ENCODE results near the gene SLC5A6. TPM values are rescaled to one million over a fixed set of nuclear protein-coding genes. Genes with fewer than 3 reads are reported as not detected.

Gene SLC5A6
- total and polyA plus RNA-seq, 2 donors (not counting 1 experiment from before 2014, with no cell fraction given), result 50.8 to 52.6 TPM

DNA sequence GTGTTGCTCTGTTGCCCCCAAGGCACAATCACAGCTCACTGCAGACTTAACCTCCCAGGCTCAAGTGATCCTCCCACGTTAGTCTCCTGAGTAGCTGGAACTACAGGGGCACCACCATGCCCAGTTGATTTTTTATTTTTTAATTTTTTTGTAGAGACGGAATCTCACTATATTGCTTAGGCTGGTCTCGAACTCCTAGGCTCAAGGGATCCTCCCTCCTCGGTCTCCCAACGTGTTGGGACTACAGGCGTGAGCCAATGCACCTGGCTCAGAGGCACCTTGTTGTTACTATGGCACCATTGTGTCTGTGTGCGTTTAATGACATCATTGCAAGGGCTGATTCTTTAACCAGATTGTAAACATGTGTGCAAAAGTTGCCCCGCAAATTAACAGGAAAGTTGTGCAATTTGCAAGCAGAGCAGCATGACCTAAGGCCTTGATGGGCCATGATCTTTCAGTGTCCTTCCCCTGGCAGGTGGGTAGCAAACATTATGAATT lies 40.7 kb downstream of the SLC5A6 start:
- Mint-ChIP-seq H3K4me3 (no peak overlapping the region), H3K4me1 (peaks cover 7% of the 10 kb centered on the region), H3K27ac (no peak overlapping the region), H3K9me3 (ENCODE audit: insufficient read depth) (no peaks in the 10 kb centered on the region), H3K27me3 (peaks cover under 1% of the 10 kb centered on the region)
- ChIA-PET POLR2A (no interaction called here), CTCF (interaction anchor here (0.7 to 2.1 kb wide), 9 partner anchors 12 to 212 kb away, joined by 3 to 10 read pairs (median 5); no protein-coding TSS in a partner anchor)
- H4K20me1 ChIP-seq (ENCODE audit: control insufficient read depth, insufficient read depth, low read length, poor library complexity, severe bottlenecking), result no peaks in the 10 kb centered on the region
- no peak overlapping the region for H2AFZ ChIP-seq (ENCODE audit: insufficient read depth, low read depth, low read length, poor library complexity, severe bottlenecking)
- 87% methylated on average over 7 of the region's 8 CpGs for WGBS (ENCODE audit: insufficient coverage)
- no peaks in the 10 kb centered on the region for H3K9me3 ChIP-seq (ENCODE audit: control extremely low read depth in 1 of 3, control insufficient read depth in 2 of 3, insufficient read depth in 1 of 3, low read length in 2 of 3)
- no peak overlapping the region for H3K4me3 ChIP-seq (ENCODE audit: control extremely low read depth in 1 of 5, extremely low read depth in 1 of 5, insufficient read depth in 1 of 5, low read depth in 2 of 5, low read length in 4 of 5)
- peaks cover 7 to 10% of the 10 kb centered on the region in 2 donors for H3K4me1 ChIP-seq (ENCODE audit: control insufficient read depth in 2 of 2, insufficient read depth in 2 of 2, low read length in 2 of 2)
- TF ChIP-seq, protein P1, sequence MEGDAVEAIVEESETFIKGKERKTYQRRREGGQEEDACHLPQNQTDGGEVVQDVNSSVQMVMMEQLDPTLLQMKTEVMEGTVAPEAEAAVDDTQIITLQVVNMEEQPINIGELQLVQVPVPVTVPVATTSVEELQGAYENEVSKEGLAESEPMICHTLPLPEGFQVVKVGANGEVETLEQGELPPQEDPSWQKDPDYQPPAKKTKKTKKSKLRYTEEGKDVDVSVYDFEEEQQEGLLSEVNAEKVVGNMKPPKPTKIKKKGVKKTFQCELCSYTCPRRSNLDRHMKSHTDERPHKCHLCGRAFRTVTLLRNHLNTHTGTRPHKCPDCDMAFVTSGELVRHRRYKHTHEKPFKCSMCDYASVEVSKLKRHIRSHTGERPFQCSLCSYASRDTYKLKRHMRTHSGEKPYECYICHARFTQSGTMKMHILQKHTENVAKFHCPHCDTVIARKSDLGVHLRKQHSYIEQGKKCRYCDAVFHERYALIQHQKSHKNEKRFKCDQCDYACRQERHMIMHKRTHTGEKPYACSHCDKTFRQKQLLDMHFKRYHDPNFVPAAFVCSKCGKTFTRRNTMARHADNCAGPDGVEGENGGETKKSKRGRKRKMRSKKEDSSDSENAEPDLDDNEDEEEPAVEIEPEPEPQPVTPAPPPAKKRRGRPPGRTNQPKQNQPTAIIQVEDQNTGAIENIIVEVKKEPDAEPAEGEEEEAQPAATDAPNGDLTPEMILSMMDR (IDR thresholded peaks at IDR 0.05), result no peak
- no peak for TF ChIP-seq EZH2 (IDR thresholded peaks at IDR 0.05; ENCODE audit: borderline replicate concordance, insufficient read depth, low read depth, low read length, poor library complexity, severe bottlenecking)
- DNase-seq (no peak), ATAC-seq (ENCODE audit: low read depth) (no peak)
- H3K27ac ChIP-seq (ENCODE audit: low read length in 2 of 2), result no peak overlapping the region
- H3K4me2 ChIP-seq (replicated peaks; ENCODE audit: low read depth, low read length, poor library complexity, severe bottlenecking), result no peak overlapping the region
- intact Hi-C loops (cut with micrococcal nuclease), result no loop called here
- H3K79me2 ChIP-seq (ENCODE audit: control insufficient read depth, insufficient read depth, low read length), result no peaks in the 10 kb centered on the region
- H3K36me3 ChIP-seq (replicated peaks in 1 of 2; ENCODE audit: control extremely low read depth in 1 of 2, control insufficient read depth in 1 of 2, extremely low read depth in 1 of 2, insufficient read depth in 2 of 2, low read length in 1 of 2), result no peaks in the 10 kb centered on the region
- peaks cover 0 to 3% (median 0%) of the 10 kb centered on the region in 4 experiments for H3K27me3 ChIP-seq (replicated peaks in 1 of 4; ENCODE audit: control extremely low read depth in 1 of 4, control insufficient read depth in 3 of 4, insufficient read depth in 4 of 4, low read length in 3 of 4)
- no peak overlapping the region for H3K9ac ChIP-seq (ENCODE audit: low read length)

DNA sequence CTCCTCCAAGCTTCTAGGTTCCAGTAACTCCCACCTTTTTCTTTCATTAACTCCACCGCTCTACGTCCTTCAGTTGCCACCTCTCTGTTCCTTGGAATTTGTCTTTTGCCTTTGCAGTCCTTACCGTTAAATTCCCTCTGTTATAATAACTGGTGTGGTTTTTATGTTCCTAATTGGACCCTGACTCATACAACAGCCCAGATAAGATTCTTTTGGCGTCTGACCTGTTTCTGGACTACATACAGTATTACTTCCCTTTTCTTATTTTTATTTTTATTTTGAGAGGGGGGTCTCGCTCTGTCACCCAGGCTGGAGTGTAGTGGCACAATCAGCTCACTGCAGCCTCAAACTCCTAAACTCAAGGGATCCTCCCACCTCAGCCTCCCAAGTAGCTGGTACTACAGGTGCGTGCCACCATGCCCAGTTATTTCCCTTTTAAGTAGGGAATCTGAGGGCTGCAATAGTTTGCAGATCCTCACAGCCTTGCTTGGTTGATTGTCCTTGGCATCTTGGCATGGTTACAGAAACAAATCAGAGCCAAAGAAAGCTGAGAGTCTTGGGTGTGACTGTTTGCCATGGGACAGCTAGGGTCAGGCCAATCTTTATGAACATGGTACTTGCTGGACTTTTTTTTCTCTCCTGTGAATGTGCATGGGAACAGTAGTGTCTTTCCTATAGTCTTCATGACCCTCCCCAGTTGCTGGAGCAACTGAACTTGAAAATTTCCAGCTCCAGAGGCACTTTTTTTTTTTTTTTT lies 41.3 kb downstream of the SLC5A6 start:
- H2AFZ ChIP-seq (ENCODE audit: insufficient read depth, low read depth, low read length, poor library complexity, severe bottlenecking), result peak overlapping the region; percentile 71
- ATAC-seq (ENCODE audit: low read depth) (no peak), DNase-seq (no peak)
- intact Hi-C loops (cut with micrococcal nuclease), result no loop called here
- no peaks in the 10 kb centered on the region for H3K79me2 ChIP-seq (ENCODE audit: control insufficient read depth, insufficient read depth, low read length)
- H3K4me2 ChIP-seq (replicated peaks; ENCODE audit: low read depth, low read length, poor library complexity, severe bottlenecking), result peak overlapping the region; percentile 67
- Mint-ChIP-seq H3K4me3 (peak overlapping the region; percentile 55), H3K27ac (no peak overlapping the region), H3K27me3 (no peaks in the 10 kb centered on the region), H3K9me3 (ENCODE audit: insufficient read depth) (no peaks in the 10 kb centered on the region), H3K4me1 (peaks cover 7% of the 10 kb centered on the region)
- POLR2A ChIA-PET, result no interaction called here
- no peaks in the 10 kb centered on the region for H3K36me3 ChIP-seq (replicated peaks in 1 of 2; ENCODE audit: control extremely low read depth in 1 of 2, control insufficient read depth in 1 of 2, extremely low read depth in 1 of 2, insufficient read depth in 2 of 2, low read length in 1 of 2)
- no peak overlapping the region for H3K4me3 ChIP-seq (ENCODE audit: control extremely low read depth in 1 of 5, extremely low read depth in 1 of 5, insufficient read depth in 1 of 5, low read depth in 2 of 5, low read length in 4 of 5)
- TF ChIP-seq EZH2 (IDR thresholded peaks at IDR 0.05; ENCODE audit: borderline replicate concordance, insufficient read depth, low read depth, low read length, poor library complexity, severe bottlenecking), result no peak
- TF ChIP-seq, protein P1 (IDR thresholded peaks at IDR 0.05), result no peak
- H3K27me3 ChIP-seq (replicated peaks in 1 of 4; ENCODE audit: control extremely low read depth in 1 of 4, control insufficient read depth in 3 of 4, insufficient read depth in 4 of 4, low read length in 3 of 4), result peaks cover 0 to 3% (median 0%) of the 10 kb centered on the region in 4 experiments
- CTCF ChIA-PET, result interaction anchor here (0.7 to 2.1 kb wide), 18 partner anchors 10 to 211 kb away, joined by 3 to 20 read pairs (median 5); partner anchors contain the start of gene AGBL5
- H3K4me1 ChIP-seq (ENCODE audit: control insufficient read depth in 2 of 2, insufficient read depth in 2 of 2, low read length in 2 of 2), result peaks cover 7 to 10% of the 10 kb centered on the region in 2 donors
- H4K20me1 ChIP-seq (ENCODE audit: control insufficient read depth, insufficient read depth, low read length, poor library complexity, severe bottlenecking), result no peaks in the 10 kb centered on the region
- no peaks in the 10 kb centered on the region for H3K9me3 ChIP-seq (ENCODE audit: control extremely low read depth in 1 of 3, control insufficient read depth in 2 of 3, insufficient read depth in 1 of 3, low read length in 2 of 3)
- H3K27ac ChIP-seq (ENCODE audit: low read length in 2 of 2), result no peak overlapping the region
- H3K9ac ChIP-seq (ENCODE audit: low read length), result peak overlapping the region; percentile 34
- WGBS (ENCODE audit: insufficient coverage), result no CpG with 5 or more reads among the region's 6 CpGs

Data from B cell (primary cell).